ENCODE results near the gene ATOSA. TPM values are rescaled to one million over a fixed set of nuclear protein-coding genes. Genes with fewer than 3 reads are reported as not detected.

Gene ATOSA
- total and polyA plus RNA-seq, 2 donors (not counting 1 experiment from before 2014, with no cell fraction given), result 14.1 to 26.9 TPM

GRCh38 chr15:52635908-52636307, 43.3 kb downstream of the ATOSA start:
- no peak for DNase-seq (ENCODE audit: low read depth in 2 of 2)
- Histone ChIP-seq H3K9me3 (ENCODE audit: control insufficient read depth, insufficient read depth, low read depth, low read length) (no peaks in the 10 kb centered on the region), H4K20me1 (ENCODE audit: control insufficient read depth, extremely low read depth, insufficient read depth, low read length) (no peaks in the 10 kb centered on the region), H2AFZ (ENCODE audit: low read length) (no peak overlapping the region), H3K79me2 (ENCODE audit: control insufficient read depth, insufficient read depth, low read length) (no peaks in the 10 kb centered on the region), H3K9ac (ENCODE audit: insufficient read depth, low read length) (no peak overlapping the region), H3K4me2 (ENCODE audit: extremely low read depth, insufficient read depth, low read length) (no peak overlapping the region), H3K4me1 (ENCODE audit: control insufficient read depth, extremely low read depth, insufficient read depth, low read length) (peaks cover 4% of the 10 kb centered on the region), H3K4me3 (replicated peaks in 1 of 4; ENCODE audit: control extremely low read depth in 1 of 4, insufficient read depth in 1 of 4, low read depth in 3 of 4, low read length in 4 of 4) (no peak overlapping the region), H3K27me3 (ENCODE audit: control insufficient read depth, insufficient read depth, low read length) (no peaks in the 10 kb centered on the region), H3K27ac (ENCODE audit: insufficient read depth, low read length) (no peak overlapping the region), H3K36me3 (ENCODE audit: control insufficient read depth, insufficient read depth, low read length) (no peaks in the 10 kb centered on the region)
- no peak for TF ChIP-seq EZH2 (IDR thresholded peaks at IDR 0.05; ENCODE audit: low read length, missing control alignments)
- TF ChIP-seq, protein P1, sequence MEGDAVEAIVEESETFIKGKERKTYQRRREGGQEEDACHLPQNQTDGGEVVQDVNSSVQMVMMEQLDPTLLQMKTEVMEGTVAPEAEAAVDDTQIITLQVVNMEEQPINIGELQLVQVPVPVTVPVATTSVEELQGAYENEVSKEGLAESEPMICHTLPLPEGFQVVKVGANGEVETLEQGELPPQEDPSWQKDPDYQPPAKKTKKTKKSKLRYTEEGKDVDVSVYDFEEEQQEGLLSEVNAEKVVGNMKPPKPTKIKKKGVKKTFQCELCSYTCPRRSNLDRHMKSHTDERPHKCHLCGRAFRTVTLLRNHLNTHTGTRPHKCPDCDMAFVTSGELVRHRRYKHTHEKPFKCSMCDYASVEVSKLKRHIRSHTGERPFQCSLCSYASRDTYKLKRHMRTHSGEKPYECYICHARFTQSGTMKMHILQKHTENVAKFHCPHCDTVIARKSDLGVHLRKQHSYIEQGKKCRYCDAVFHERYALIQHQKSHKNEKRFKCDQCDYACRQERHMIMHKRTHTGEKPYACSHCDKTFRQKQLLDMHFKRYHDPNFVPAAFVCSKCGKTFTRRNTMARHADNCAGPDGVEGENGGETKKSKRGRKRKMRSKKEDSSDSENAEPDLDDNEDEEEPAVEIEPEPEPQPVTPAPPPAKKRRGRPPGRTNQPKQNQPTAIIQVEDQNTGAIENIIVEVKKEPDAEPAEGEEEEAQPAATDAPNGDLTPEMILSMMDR (conservative IDR thresholded peaks at IDR 0.05 in 1 of 2, IDR thresholded peaks at IDR 0.05 in 1 of 2; ENCODE audit: low read depth in 1 of 2, low read length in 2 of 2), result no peak

Other genes with a start within 250 kb of the ATOSA start
- 24.4 and 41.9 TPM in 2 replicates for gene MYO5A, start 150.5 kb downstream of the ATOSA start, total RNA-seq
- gene MYO5A, start 150.5 kb downstream of the ATOSA start, polyA plus RNA-seq, result 32.9 and 55.8 TPM in 2 replicates
- gene ARPP19, start 110.4 kb downstream of the ATOSA start, total RNA-seq, result 63.4 and 65.9 TPM in 2 replicates
- gene ARPP19, start 110.4 kb downstream of the ATOSA start, polyA plus RNA-seq, result 97.0 and 97.8 TPM in 2 replicates
- gene ONECUT1, start 110.9 kb upstream of the ATOSA start, total RNA-seq, result under 0.01 TPM in 1 of 2 replicates, not detected in the other
- gene ONECUT1, start 110.9 kb upstream of the ATOSA start, polyA plus RNA-seq, result not detected in 2 replicates